ENCODE data around the gene SERINC5. TPM values are rescaled to one million over a fixed set of nuclear protein-coding genes. Genes with fewer than 3 reads are reported as not detected.

Gene SERINC5
- total and polyA plus RNA-seq, 2 donors (not counting 3 experiments of a cell fraction or from before 2014, with no cell fraction given), result 3.2 to 10.1 TPM

- ChIA-PET POLR2A (no interaction called here), CTCF (interaction anchor here (0.7 to 10.2 kb wide), 13 partner anchors 9 to 580 kb away, joined by 3 to 460 read pairs (median 6); no protein-coding TSS in a partner anchor)
- no peaks in the 10 kb centered on the region for H3K36me3 ChIP-seq (ENCODE audit: control insufficient read depth in 2 of 2, extremely low read depth in 1 of 2, insufficient read depth in 2 of 2, low read length in 2 of 2)
- FAIRE-seq, result no peak
- no peak overlapping the region for H2AFZ ChIP-seq (ENCODE audit: low read depth, low read length)
- no peaks in the 10 kb centered on the region for H3K4me1 ChIP-seq (ENCODE audit: control insufficient read depth, extremely low read depth, insufficient read depth, low read length)
- no peak overlapping the region for H3K4me2 ChIP-seq (ENCODE audit: insufficient read depth, low read length)
- no peak overlapping the region for H3K9ac ChIP-seq (replicated peaks; ENCODE audit: extremely low read depth, insufficient read depth, low read length)
- no peaks in the 10 kb centered on the region for H4K20me1 ChIP-seq (replicated peaks; ENCODE audit: control insufficient read depth, extremely low read depth, insufficient read depth, low read length)
- no peak overlapping the region for H3K27ac ChIP-seq (ENCODE audit: insufficient read depth, low read depth, low read length)
- intact Hi-C loops (cut with micrococcal nuclease), result loop anchor here (2.0 to 10.0 kb wide), 5 partner anchors 165 to 1102 kb away; partner anchors contain the start of genes SERINC5 and ZFYVE16
- no TSS peak for BruUV-seq (replicated peaks)
- no peak for DNase-seq (ENCODE audit: low read depth, low spot score)
- H3K9me3 ChIP-seq (replicated peaks; ENCODE audit: control insufficient read depth, insufficient read depth, low read length), result no peaks in the 10 kb centered on the region
- H3K4me3 ChIP-seq (replicated peaks in 1 of 3; ENCODE audit: insufficient read depth in 1 of 3, low read depth in 1 of 3, low read length in 3 of 3), result no peak overlapping the region
- H3K27me3 ChIP-seq (ENCODE audit: control insufficient read depth in 2 of 2, insufficient read depth in 2 of 2, low read length in 2 of 2), result no peaks in the 10 kb centered on the region
- no peaks in the 10 kb centered on the region for H3K9me1 ChIP-seq (replicated peaks; ENCODE audit: control insufficient read depth, extremely low read depth, insufficient read depth, low read length)
- dilution Hi-C loops (cut with MboI; ENCODE audit: extremely low pct_ligation_motif_present, low sequenced_read_pairs), result no loop called here
- TF ChIP-seq GATA2 (IDR thresholded peaks at IDR 0.05; ENCODE audit: insufficient read depth, insufficient read length, low read depth, low read length) (no peak), MYC (IDR thresholded peaks at IDR 0.05; ENCODE audit: low read depth, low read length) (no peak), POLR2AphosphoS5 (IDR thresholded peaks at IDR 0.05; ENCODE audit: insufficient read depth, low read depth, low read length) (no peak), MAX (IDR thresholded peaks at IDR 0.05; ENCODE audit: insufficient read depth, insufficient read length) (no peak), JUN (IDR thresholded peaks at IDR 0.05; ENCODE audit: borderline replicate concordance, insufficient read depth, insufficient read length, low read depth) (no peak), FOS (IDR thresholded peaks at IDR 0.05; ENCODE audit: borderline replicate concordance, insufficient read depth, low read length) (no peak), EZH2 (IDR thresholded peaks at IDR 0.05; ENCODE audit: borderline replicate concordance, low read depth, low read length, severe bottlenecking) (no peak), POLR2A (IDR thresholded peaks at IDR 0.05; ENCODE audit: low read depth, low read length) (no peak)
- TF ChIP-seq, protein P1, sequence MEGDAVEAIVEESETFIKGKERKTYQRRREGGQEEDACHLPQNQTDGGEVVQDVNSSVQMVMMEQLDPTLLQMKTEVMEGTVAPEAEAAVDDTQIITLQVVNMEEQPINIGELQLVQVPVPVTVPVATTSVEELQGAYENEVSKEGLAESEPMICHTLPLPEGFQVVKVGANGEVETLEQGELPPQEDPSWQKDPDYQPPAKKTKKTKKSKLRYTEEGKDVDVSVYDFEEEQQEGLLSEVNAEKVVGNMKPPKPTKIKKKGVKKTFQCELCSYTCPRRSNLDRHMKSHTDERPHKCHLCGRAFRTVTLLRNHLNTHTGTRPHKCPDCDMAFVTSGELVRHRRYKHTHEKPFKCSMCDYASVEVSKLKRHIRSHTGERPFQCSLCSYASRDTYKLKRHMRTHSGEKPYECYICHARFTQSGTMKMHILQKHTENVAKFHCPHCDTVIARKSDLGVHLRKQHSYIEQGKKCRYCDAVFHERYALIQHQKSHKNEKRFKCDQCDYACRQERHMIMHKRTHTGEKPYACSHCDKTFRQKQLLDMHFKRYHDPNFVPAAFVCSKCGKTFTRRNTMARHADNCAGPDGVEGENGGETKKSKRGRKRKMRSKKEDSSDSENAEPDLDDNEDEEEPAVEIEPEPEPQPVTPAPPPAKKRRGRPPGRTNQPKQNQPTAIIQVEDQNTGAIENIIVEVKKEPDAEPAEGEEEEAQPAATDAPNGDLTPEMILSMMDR (IDR thresholded peaks at IDR 0.05; ENCODE audit: extremely low read depth in 1 of 2, insufficient read depth in 1 of 2, low read depth in 1 of 2, low read length in 2 of 2), result no peak
- H3K79me2 ChIP-seq (ENCODE audit: control insufficient read depth, insufficient read depth, low read length), result no peaks in the 10 kb centered on the region
Measured at GRCh38 chr5:80092486-80093107, 163.3 kb downstream of the SERINC5 start.

Data from endothelial cell of umbilical vein (primary cell).